CD4-positive, alpha-beta memory T cell (primary cell): ENCODE measurements around the gene PLEKHA1. TPM values are rescaled to one million over a fixed set of nuclear protein-coding genes. Genes with fewer than 3 reads are reported as not detected.

Source experiments
- CTCF ChIA-PET: fragments of 350-600 bp; sonication (Branson Sonifier 250); formaldehyde crosslinking; loops from one replicate; lab custom pipeline; 2021; ENCODE audit warnings: inconsistent platforms; ENCODE audit not compliant: partially characterized antibody; lab: Charles Lee
- POLR2A ChIA-PET: fragments of 350-600 bp; sonication (Branson Sonifier 250); formaldehyde crosslinking; loops from one replicate; lab custom pipeline; 2021; ENCODE audit not compliant: partially characterized antibody; lab: Charles Lee
- DNase-seq, 5 donors: peaks; one replicate each; pipeline versions ENCODE4 v3.0.0 to v3.0.0-alpha.2; 2020 to 2022; ENCODE audit warnings: mixed read lengths in 1 of 5
- H3K27ac ChIP-seq: one replicate; pipeline ENCODE4 v1.7.0; 2013; ENCODE audit warnings: low read depth, low read length
- H3K27me3 ChIP-seq: 2 replicates; pipeline ENCODE4 v1.7.0; 2013; ENCODE audit warnings: mild to moderate bottlenecking, low read length, moderate library complexity; ENCODE audit not compliant: insufficient read depth
- H3K36me3 ChIP-seq: 2 replicates; pipeline ENCODE4 v1.7.0; 2013; ENCODE audit warnings: mild to moderate bottlenecking, low read length, moderate library complexity; ENCODE audit not compliant: insufficient read depth
- H3K4me1 ChIP-seq: 2 replicates; pipeline ENCODE4 v1.7.0; 2013; ENCODE audit warnings: mild to moderate bottlenecking, low read length, moderate library complexity; ENCODE audit not compliant: insufficient read depth
- H3K4me3 ChIP-seq, 2 donors: one replicate each; pipeline ENCODE4 v1.7.0; 2013; ENCODE audit warnings: low read length in 2 of 2, mild to moderate bottlenecking in 1 of 2
- H3K9me3 ChIP-seq, 2 donors: one replicate each; pipeline ENCODE4 v1.7.0; 2013; ENCODE audit warnings: low read length in 2 of 2, control low read depth in 1 of 2; ENCODE audit not compliant: control insufficient read depth in 1 of 2
- H3K27ac Mint-ChIP-seq, 7 donors: one replicate each; pipeline ENCODE4 v1.8.0; 2020 to 2021; ENCODE audit warnings: mixed read lengths in 7 of 7, mild to moderate bottlenecking in 6 of 7, inconsistent platforms in 3 of 7, moderate library complexity in 3 of 7
- H3K27me3 Mint-ChIP-seq, 2 donors: one replicate each; pipeline ENCODE4 v1.8.0; 2020 to 2021; ENCODE audit warnings: mixed read lengths in 2 of 2
- H3K36me3 Mint-ChIP-seq, 2 donors: one replicate each; pipeline ENCODE4 v1.8.0; 2020 to 2021; ENCODE audit warnings: mixed read lengths in 2 of 2, inconsistent platforms in 1 of 2, mild to moderate bottlenecking in 1 of 2
- H3K4me1 Mint-ChIP-seq, 4 donors: one replicate each; pipeline ENCODE4 v1.8.0; 2020 to 2021; ENCODE audit warnings: mixed read lengths in 4 of 4, mild to moderate bottlenecking in 1 of 4
- H3K4me3 Mint-ChIP-seq, 8 donors: one replicate each; pipeline ENCODE4 v1.8.0; 2020 to 2021; ENCODE audit warnings: mixed read lengths in 8 of 8, mild to moderate bottlenecking in 7 of 8, moderate library complexity in 6 of 8, inconsistent platforms in 3 of 8
- H3K9me3 Mint-ChIP-seq, 8 donors: one replicate each; pipeline ENCODE4 v1.8.0; 2020 to 2021; ENCODE audit warnings: mixed read lengths in 8 of 8, mild to moderate bottlenecking in 5 of 8, inconsistent platforms in 3 of 8, moderate library complexity in 1 of 8
- intact Hi-C: fragments of 100-400 bp; cut with micrococcal nuclease; formaldehyde crosslinking; loops from one replicate; pipeline ENCODE4 v1.15.1; 2023
- polyA plus RNA-seq, 2 donors: library from polyadenylated mRNA; unstranded; fragments of 300-500 nt; fragmentation: Illumina TruSeq; gene quantifications; one replicate each; pipeline ENCODE4 v1.2.3, GENCODE V29; 2021
- total RNA-seq, 2 experiments: library from RNA; stranded (reverse); gene quantifications; one replicate each; pipeline ENCODE4 v1.2.3, GENCODE V29; 2021

Gene PLEKHA1
- total and polyA plus RNA-seq, 4 experiments from 2014 or later, result 62.9 to 92.9 (median 80.1) TPM

DNA sequence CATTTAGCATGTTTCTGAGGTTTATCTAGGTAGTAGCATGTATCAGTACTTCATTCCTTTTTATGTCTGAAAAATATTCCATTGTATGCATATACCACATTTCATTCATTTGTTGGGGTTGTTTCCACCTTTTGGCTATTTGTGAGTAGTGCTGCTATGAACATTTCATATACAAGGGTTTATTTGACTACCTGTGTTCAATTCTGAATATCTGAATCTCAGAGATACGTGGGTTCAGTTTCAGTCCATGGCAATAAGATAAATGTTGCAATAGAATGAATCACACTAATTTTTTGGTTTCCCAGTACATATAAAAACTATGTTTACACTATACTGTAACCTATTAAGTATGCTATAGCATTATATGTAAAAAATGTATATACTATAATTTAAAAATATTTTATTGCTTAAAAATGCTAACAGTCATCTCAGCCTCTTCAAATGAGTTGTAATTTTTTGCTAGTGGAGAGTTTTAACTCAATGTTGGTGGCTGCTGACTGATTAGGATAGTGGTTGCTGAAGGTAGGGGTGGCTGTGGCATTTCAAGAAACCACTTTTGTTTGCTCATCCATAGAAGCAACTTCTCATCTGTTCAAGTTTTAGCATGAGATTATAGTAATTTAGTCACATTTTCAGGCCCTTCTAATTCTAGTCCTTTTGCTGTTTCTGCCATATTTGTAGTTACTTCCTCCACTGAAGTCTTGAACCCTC is 13.9 kb downstream of the PLEKHA1 start:
- Mint-ChIP-seq H3K9me3 (peaks cover 0 to 2% (median 0%) of the 10 kb centered on the region in 8 donors), H3K4me3 (peak overlapping the region in 2 of 8 donors; percentile 21 to 57), H3K27ac (no peak overlapping the region), H3K36me3 (peaks cover 29 to 31% of the 10 kb centered on the region in 2 donors), H3K4me1 (peaks cover 36 to 72% (median 53%) of the 10 kb centered on the region in 4 donors), H3K27me3 (no peaks in the 10 kb centered on the region)
- Histone ChIP-seq H3K4me3 (no peak overlapping the region), H3K9me3 (no peaks in the 10 kb centered on the region), H3K36me3 (no peaks in the 10 kb centered on the region), H3K27me3 (no peaks in the 10 kb centered on the region), H3K27ac (no peak overlapping the region), H3K4me1 (peaks cover 22% of the 10 kb centered on the region)
- intact Hi-C loops, result no loop called here
- no peak for DNase-seq
- ChIA-PET CTCF (interaction anchor here (1.8 kb wide), 1 partner anchor 9 kb away, joined by 3 read pairs; no protein-coding TSS in a partner anchor), POLR2A (no interaction called here)

DNA sequence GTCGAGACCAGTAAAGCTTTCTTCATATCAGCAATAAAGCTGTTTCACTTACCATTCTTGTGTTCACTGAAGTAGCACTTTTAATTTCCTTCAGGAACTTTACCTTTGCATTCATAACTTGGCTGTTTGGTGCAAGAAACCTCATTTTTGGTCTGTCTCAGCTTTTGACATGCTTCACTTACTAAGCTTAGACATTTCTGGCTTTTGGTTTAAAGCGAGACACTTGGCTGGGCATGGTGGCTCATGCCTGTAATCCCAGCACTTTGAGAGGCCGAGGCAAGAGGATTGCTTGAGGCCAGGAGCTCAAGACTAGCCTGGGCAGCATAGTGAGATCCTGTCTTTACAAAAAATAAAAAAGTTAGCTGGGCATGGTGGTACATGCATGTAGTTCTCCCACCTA is 15.8 kb downstream of the PLEKHA1 start:
- peak overlapping the region in 3 of 8 donors; percentile 39 to 45 (median 40) for H3K4me3 Mint-ChIP-seq
- peaks cover 34 to 66% (median 49%) of the 10 kb centered on the region in 4 donors for H3K4me1 Mint-ChIP-seq
- peaks cover 38 to 39% of the 10 kb centered on the region in 2 donors for H3K36me3 Mint-ChIP-seq
- intact Hi-C loops, result no loop called here
- peaks cover 0 to 2% (median 0%) of the 10 kb centered on the region in 8 donors for H3K9me3 Mint-ChIP-seq
- no peak for DNase-seq
- Histone ChIP-seq H3K36me3 (no peaks in the 10 kb centered on the region), H3K27me3 (no peaks in the 10 kb centered on the region), H3K9me3 (no peaks in the 10 kb centered on the region), H3K4me1 (peaks cover 22% of the 10 kb centered on the region), H3K27ac (no peak overlapping the region), H3K4me3 (no peak overlapping the region)
- H3K27ac Mint-ChIP-seq, result peak overlapping the region in 2 of 7 donors; percentile 10 to 68
- POLR2A ChIA-PET, result interaction anchor here (1.2 to 2.4 kb wide), 4 partner anchors 12 to 32 kb away, joined by 3 to 8 read pairs (median 4); partner anchors contain the start of gene PLEKHA1
- no peaks in the 10 kb centered on the region for H3K27me3 Mint-ChIP-seq
- CTCF ChIA-PET, result interaction anchor here (0.7 to 1.8 kb wide), 6 partner anchors 11 to 176 kb away, joined by 3 to 6 read pairs (median 4); no protein-coding TSS in a partner anchor

DNA sequence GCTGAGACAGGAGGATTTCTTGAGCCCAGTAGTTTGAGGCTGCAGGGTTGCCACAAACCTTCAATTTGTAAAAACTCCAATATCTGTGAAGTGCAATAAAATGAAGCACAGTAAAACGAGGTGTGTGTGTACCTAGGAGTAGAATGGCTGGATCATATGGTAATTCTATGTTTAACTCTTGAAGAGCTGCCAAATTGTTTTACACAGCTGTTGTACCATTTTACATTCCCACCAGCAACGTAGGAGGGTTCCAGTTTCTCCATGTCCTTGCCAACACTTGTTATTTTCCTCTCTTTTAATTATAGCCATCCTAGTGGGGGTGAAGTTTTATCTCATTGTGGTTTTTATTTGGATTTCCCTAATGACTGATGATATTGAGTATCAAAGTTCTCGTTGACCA is 16.2 kb downstream of the PLEKHA1 start:
- Histone ChIP-seq H3K27ac (no peak overlapping the region), H3K27me3 (no peaks in the 10 kb centered on the region), H3K36me3 (no peaks in the 10 kb centered on the region), H3K4me3 (no peak overlapping the region), H3K9me3 (no peaks in the 10 kb centered on the region), H3K4me1 (peaks cover 22% of the 10 kb centered on the region)
- ChIA-PET POLR2A (interaction anchor here (1.3 to 2.4 kb wide), 3 partner anchors 13 to 16 kb away, joined by 3 to 8 read pairs (median 3); partner anchors contain the start of gene PLEKHA1), CTCF (interaction anchor here (0.7 to 1.8 kb wide), 6 partner anchors 11 to 175 kb away, joined by 3 to 6 read pairs (median 4); no protein-coding TSS in a partner anchor)
- no peak for DNase-seq
- Mint-ChIP-seq H3K36me3 (peaks cover 37 to 41% of the 10 kb centered on the region in 2 donors), H3K4me3 (no peak overlapping the region), H3K27me3 (no peaks in the 10 kb centered on the region), H3K9me3 (peaks cover 0 to 2% (median 0%) of the 10 kb centered on the region in 8 donors), H3K27ac (peak overlapping the region in 1 of 7 donors; percentile 32), H3K4me1 (peaks cover 31 to 62% (median 47%) of the 10 kb centered on the region in 4 donors)
- intact Hi-C loops, result no loop called here

DNA sequence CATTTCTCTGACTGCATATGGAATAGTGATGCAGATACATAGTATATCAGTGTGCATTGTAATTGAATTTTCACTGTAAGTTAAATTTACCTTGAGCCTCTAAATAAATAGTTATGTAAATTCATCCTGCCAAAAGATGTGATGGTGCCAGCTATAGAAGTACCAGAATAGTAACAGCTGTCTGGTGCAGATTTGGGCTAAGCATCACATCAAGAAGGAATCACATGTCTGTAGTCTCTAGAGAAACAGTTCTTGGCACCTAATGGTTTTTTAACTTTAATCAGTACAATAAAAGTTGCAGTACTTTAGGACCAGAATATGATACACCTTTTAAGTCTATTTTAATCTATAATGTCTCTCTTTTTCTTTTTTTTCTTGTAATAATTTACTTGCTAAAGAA is 17.4 kb downstream of the PLEKHA1 start:
- Histone ChIP-seq H3K4me1 (peaks cover 14% of the 10 kb centered on the region), H3K27me3 (no peaks in the 10 kb centered on the region), H3K27ac (no peak overlapping the region), H3K36me3 (no peaks in the 10 kb centered on the region), H3K9me3 (no peaks in the 10 kb centered on the region), H3K4me3 (no peak overlapping the region)
- intact Hi-C loops, result loop anchor here (2.0 kb wide), 1 partner anchor 13 kb away; no protein-coding TSS in a partner anchor
- DNase-seq, result no peak
- ChIA-PET CTCF (interaction anchor here (0.7 to 1.2 kb wide), 2 partner anchors 41 to 49 kb away, joined by 3 to 4 read pairs; no protein-coding TSS in a partner anchor), POLR2A (interaction anchor here (2.4 kb wide), 1 partner anchor 17 kb away, joined by 8 read pairs; the partner anchor contains the start of gene PLEKHA1)
- Mint-ChIP-seq H3K27ac (no peak overlapping the region), H3K9me3 (peaks cover 0 to 2% (median 0%) of the 10 kb centered on the region in 8 donors), H3K4me1 (peaks cover 24 to 52% (median 39%) of the 10 kb centered on the region in 4 donors), H3K4me3 (no peak overlapping the region), H3K36me3 (peaks cover 44 to 47% of the 10 kb centered on the region in 2 donors), H3K27me3 (no peaks in the 10 kb centered on the region)

DNA sequence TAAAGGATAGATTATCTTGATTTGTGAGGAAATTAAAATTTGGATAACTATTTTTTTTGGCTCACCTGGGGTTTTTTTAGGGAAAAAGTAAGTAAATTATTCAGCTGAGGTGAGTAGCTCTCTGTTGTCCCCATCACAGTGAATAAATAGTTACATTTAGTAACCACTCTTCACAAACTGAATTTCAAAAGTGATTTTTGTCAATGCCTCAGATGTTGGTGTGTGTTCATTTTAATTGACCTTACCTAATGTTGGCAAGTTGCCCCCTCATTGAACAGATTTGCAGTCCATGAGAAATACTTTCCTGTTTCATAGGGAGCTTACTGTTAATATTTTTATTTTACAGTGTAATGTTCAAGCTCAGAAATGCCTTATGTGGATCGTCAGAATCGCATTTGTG is 18.3 kb downstream of the PLEKHA1 start:
- intact Hi-C loops, result loop anchor here (2.0 kb wide), 1 partner anchor 14 kb away; no protein-coding TSS in a partner anchor

DNA sequence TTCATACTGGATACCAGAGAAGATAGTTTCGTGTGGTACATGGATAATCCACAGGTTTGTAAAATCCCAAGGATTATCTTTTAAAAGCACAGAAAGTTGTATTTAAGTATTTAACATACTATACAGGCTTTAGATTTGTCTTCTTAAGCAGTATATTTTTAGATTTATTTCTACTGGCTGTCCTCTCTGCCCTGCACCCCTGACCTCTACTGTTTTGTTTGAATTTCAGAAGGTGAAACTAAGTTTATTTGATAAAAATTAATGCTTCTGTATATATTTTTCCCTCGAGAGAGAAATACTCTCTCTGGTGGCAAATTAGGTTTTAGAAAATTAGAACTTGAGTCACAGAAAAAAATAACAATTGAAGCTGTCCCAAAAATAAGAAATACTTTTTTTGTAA is 18.8 kb downstream of the PLEKHA1 start:
- intact Hi-C loops, result loop anchor here (2.0 kb wide), 1 partner anchor 14 kb away; no protein-coding TSS in a partner anchor
- ChIA-PET CTCF (interaction anchor here (1.1 to 1.4 kb wide), 3 partner anchors 38 to 50 kb away, joined by 3 to 6 read pairs (median 3); no protein-coding TSS in a partner anchor), POLR2A (interaction anchor here (1.0 to 1.7 kb wide), 2 partner anchors 11 to 27 kb away, joined by 3 to 5 read pairs; no protein-coding TSS in a partner anchor)
- Histone ChIP-seq H3K9me3 (no peaks in the 10 kb centered on the region), H3K4me3 (no peak overlapping the region), H3K27ac (no peak overlapping the region), H3K27me3 (no peaks in the 10 kb centered on the region), H3K36me3 (peaks cover 3% of the 10 kb centered on the region), H3K4me1 (peaks cover 12% of the 10 kb centered on the region)
- no peak for DNase-seq
- H3K27ac Mint-ChIP-seq, result no peak overlapping the region
- H3K9me3 Mint-ChIP-seq, result no peaks in the 10 kb centered on the region
- H3K4me3 Mint-ChIP-seq, result no peak overlapping the region
- H3K4me1 Mint-ChIP-seq, result peaks cover 21 to 45% (median 33%) of the 10 kb centered on the region in 4 donors
- H3K36me3 Mint-ChIP-seq, result peaks cover 43 to 49% of the 10 kb centered on the region in 2 donors
- H3K27me3 Mint-ChIP-seq, result no peaks in the 10 kb centered on the region

More for the DNA sequence above, 18.3 kb downstream of the PLEKHA1 start:
- DNase-seq, result no peak
- ChIA-PET CTCF (interaction anchor here (1.1 to 1.4 kb wide), 3 partner anchors 39 to 50 kb away, joined by 3 to 6 read pairs (median 3); no protein-coding TSS in a partner anchor), POLR2A (interaction anchor here (1.0 to 1.7 kb wide), 2 partner anchors 12 to 27 kb away, joined by 3 to 5 read pairs; no protein-coding TSS in a partner anchor)
- Histone ChIP-seq H3K4me3 (no peak overlapping the region), H3K4me1 (peaks cover 12% of the 10 kb centered on the region), H3K27me3 (no peaks in the 10 kb centered on the region), H3K36me3 (peaks cover under 1% of the 10 kb centered on the region), H3K9me3 (no peaks in the 10 kb centered on the region), H3K27ac (no peak overlapping the region)
- no peaks in the 10 kb centered on the region for H3K27me3 Mint-ChIP-seq
- no peak overlapping the region for H3K27ac Mint-ChIP-seq
- H3K9me3 Mint-ChIP-seq, result peaks cover 0 to 2% (median 0%) of the 10 kb centered on the region in 8 donors
- peaks cover 44 to 50% of the 10 kb centered on the region in 2 donors for H3K36me3 Mint-ChIP-seq
- no peak overlapping the region for H3K4me3 Mint-ChIP-seq
- peaks cover 25 to 49% (median 37%) of the 10 kb centered on the region in 4 donors for H3K4me1 Mint-ChIP-seq
